NB4 (cell line): ENCODE results near the gene DOCK7.

Source experiments
- CTCF ChIP-seq: IDR thresholded peaks from one replicate; pipeline ENCODE4 v1.5.1; 2012; ENCODE audit warnings: low read depth, low read length
- POLR2A ChIP-seq: IDR thresholded peaks from 2 replicates; pipeline ENCODE4 v1.6.1; 2011; ENCODE audit warnings: mild to moderate bottlenecking; ENCODE audit not compliant: insufficient read length; ENCODE audit errors: extremely low read depth

- TF ChIP-seq CTCF (no peak), POLR2A (no peak)
Observed at GRCh38 chr1:62613325-62613727, 74.9 kb downstream of the DOCK7 start.
